ENCODE results near the gene CRYL1.
A peak's percentile ranks its signal among the peaks of the same experiment; 100 is the strongest.

The CRYL1 gene

GRCh38 chr13:20457670-20458069, 68.0 kb downstream of the CRYL1 start:
- no peak overlapping the region for H3K4me3 ChIP-seq (ENCODE audit: low read depth, low read length)
- TF ChIP-seq, protein P1, sequence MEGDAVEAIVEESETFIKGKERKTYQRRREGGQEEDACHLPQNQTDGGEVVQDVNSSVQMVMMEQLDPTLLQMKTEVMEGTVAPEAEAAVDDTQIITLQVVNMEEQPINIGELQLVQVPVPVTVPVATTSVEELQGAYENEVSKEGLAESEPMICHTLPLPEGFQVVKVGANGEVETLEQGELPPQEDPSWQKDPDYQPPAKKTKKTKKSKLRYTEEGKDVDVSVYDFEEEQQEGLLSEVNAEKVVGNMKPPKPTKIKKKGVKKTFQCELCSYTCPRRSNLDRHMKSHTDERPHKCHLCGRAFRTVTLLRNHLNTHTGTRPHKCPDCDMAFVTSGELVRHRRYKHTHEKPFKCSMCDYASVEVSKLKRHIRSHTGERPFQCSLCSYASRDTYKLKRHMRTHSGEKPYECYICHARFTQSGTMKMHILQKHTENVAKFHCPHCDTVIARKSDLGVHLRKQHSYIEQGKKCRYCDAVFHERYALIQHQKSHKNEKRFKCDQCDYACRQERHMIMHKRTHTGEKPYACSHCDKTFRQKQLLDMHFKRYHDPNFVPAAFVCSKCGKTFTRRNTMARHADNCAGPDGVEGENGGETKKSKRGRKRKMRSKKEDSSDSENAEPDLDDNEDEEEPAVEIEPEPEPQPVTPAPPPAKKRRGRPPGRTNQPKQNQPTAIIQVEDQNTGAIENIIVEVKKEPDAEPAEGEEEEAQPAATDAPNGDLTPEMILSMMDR (IDR thresholded peaks at IDR 0.05; ENCODE audit: insufficient read depth, low read depth, low read length, missing control alignments) = no peak
- no peak for DNase-seq (ENCODE audit: low read depth)

GRCh38 chr13:20456737-20457136, 68.9 kb downstream of the CRYL1 start:
- no peak for DNase-seq (ENCODE audit: low read depth)
- no peak overlapping the region for H3K4me3 ChIP-seq (ENCODE audit: low read depth, low read length)
- TF ChIP-seq, protein P1 (IDR thresholded peaks at IDR 0.05; ENCODE audit: insufficient read depth, low read depth, low read length, missing control alignments) = no peak

DNA sequence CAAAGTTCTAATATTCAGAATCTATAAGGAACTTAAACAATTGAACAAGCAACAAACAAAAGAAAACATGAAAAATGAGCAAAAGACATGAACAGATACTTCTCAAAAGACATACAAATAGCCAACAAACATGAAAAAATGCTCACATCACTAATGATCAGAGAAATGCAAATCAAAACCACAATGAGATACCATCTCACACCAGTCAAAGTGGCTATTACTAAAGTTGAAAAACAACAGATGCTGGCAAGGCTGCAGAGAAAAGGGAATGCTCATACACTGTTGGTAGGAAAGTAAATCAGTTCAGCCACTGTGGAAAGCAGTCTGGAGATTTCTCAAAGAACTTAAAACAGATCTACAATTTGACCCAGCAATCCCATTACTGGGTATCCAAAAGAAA, 74.3 kb downstream of the CRYL1 start:
- peak; percentile 22 for DNase-seq (ENCODE audit: low read depth)
- H3K4me3 ChIP-seq (ENCODE audit: low read depth, low read length) = no peak overlapping the region
- TF ChIP-seq, protein P1 (IDR thresholded peaks at IDR 0.05; ENCODE audit: insufficient read depth, low read depth, low read length, missing control alignments) = no peak

- no peak for DNase-seq (ENCODE audit: low read depth)
- TF ChIP-seq, protein P1 (IDR thresholded peaks at IDR 0.05; ENCODE audit: insufficient read depth, low read depth, low read length, missing control alignments) = no peak
- no peak overlapping the region for H3K4me3 ChIP-seq (ENCODE audit: low read depth, low read length)
Measured at GRCh38 chr13:20448470-20448869, 77.2 kb downstream of the CRYL1 start.

DNA sequence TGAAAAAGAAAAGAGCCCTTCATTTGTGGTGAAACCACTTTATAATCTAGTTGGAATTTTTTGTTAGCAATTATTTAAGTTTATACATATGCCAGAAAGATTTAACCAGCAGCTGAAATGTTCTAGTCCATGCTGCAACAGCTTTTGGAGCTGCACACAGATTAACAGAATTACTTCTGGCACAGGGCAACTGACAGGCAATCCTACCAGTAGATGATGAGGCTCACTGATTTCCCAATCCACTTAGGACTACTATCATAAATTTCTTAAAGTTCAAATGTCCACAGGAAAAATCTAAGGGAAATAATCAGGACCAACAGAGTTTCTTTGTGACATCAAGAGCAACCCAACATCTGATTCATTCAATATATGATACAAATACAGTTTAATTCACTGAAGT, 78.8 kb downstream of the CRYL1 start:
- no peak for DNase-seq (ENCODE audit: low read depth)
- TF ChIP-seq, protein P1 (IDR thresholded peaks at IDR 0.05; ENCODE audit: insufficient read depth, low read depth, low read length, missing control alignments) = no peak
- H3K4me3 ChIP-seq (ENCODE audit: low read depth, low read length) = no peak overlapping the region

DNA sequence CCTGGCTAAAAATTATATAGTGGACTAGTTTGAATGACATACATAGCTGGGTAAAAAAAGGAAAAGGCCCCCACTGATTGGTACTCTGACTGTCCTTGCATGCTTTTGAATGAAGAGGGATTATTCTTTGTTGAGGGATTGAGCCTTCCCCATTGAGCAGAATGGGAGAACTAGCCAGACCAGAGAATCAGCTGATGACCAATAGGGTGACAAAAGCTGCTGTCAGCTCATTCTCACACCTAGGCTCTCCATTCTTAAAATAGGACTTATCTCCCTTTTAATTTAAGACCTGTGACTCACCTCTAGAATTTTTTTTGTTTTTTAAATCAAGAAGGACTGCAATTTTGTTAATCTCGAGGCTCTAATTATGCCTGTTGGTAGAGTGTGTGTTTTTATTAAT, 79.3 kb downstream of the CRYL1 start:
- H3K4me3 ChIP-seq (ENCODE audit: low read depth, low read length) = no peak overlapping the region
- DNase-seq (ENCODE audit: low read depth) = no peak
- TF ChIP-seq, protein P1 (IDR thresholded peaks at IDR 0.05; ENCODE audit: insufficient read depth, low read depth, low read length, missing control alignments) = no peak

GRCh38 chr13:20442798-20443381, 82.8 kb downstream of the CRYL1 start:
- no peak for DNase-seq (ENCODE audit: low read depth)
- no peak overlapping the region for H3K4me3 ChIP-seq (ENCODE audit: low read depth, low read length)
- TF ChIP-seq, protein P1 (IDR thresholded peaks at IDR 0.05; ENCODE audit: insufficient read depth, low read depth, low read length, missing control alignments) = no peak
